ENCODE results near the gene INKA1.

DNA sequence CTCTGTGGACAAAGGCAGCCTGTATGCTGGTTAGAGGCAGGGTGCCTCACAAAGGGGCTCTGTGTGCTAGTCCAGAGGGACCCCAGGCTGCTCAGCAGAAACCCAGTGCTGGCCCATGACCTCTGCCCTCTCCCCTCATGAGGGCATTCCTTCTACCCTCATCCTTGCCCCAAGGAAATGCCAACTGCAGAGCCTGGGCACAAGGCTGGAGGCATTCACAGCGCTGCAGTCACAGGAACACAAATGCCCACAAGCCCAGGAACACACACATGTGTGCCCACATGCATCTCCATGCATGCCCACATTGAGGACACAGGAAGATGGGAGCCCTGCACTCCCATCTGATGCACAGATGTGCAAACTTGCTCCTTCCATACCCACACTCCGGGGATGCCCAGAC, 3.8 kb downstream of the INKA1 start:
- no peak for TF ChIP-seq EZH2 (IDR thresholded peaks at IDR 0.05; ENCODE audit: low read length, unreplicated experiment)
- TF ChIP-seq, protein P1, sequence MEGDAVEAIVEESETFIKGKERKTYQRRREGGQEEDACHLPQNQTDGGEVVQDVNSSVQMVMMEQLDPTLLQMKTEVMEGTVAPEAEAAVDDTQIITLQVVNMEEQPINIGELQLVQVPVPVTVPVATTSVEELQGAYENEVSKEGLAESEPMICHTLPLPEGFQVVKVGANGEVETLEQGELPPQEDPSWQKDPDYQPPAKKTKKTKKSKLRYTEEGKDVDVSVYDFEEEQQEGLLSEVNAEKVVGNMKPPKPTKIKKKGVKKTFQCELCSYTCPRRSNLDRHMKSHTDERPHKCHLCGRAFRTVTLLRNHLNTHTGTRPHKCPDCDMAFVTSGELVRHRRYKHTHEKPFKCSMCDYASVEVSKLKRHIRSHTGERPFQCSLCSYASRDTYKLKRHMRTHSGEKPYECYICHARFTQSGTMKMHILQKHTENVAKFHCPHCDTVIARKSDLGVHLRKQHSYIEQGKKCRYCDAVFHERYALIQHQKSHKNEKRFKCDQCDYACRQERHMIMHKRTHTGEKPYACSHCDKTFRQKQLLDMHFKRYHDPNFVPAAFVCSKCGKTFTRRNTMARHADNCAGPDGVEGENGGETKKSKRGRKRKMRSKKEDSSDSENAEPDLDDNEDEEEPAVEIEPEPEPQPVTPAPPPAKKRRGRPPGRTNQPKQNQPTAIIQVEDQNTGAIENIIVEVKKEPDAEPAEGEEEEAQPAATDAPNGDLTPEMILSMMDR (conservative IDR thresholded peaks at IDR 0.05; ENCODE audit: low read depth, low read length): no peak

Data from PC-3 (cell line).